ENCODE data around the gene EPB41L2. TPM values are rescaled to one million over a fixed set of nuclear protein-coding genes. Genes with fewer than 3 reads are reported as not detected.
"Not testable (repeated sequence)": the region's sequence is repeated elsewhere in the genome, so short reads cannot be mapped to it uniquely, and the experiment has no call there.

EPB41L2 gene
- total RNA-seq, 4 donors from 2014 or later: 11.6 to 24.0 (median 14.6) TPM

- H3K4me3 ChIP-seq: no peak overlapping the region
- ATAC-seq: no peak
- no peaks in the 10 kb centered on the region for H3K9me3 ChIP-seq
- TF ChIP-seq CTCF (IDR thresholded peaks at IDR 0.05 in 4 of 5, conservative IDR thresholded peaks at IDR 0.05 in 1 of 5): no peak
- TF ChIP-seq POLR2A (IDR thresholded peaks at IDR 0.05): no peak
- H3K36me3 ChIP-seq: no peaks in the 10 kb centered on the region
- H3K27ac ChIP-seq: no peak overlapping the region
- in situ Hi-C loops (cut with MboI; ENCODE audit: low sequenced_read_pairs in 4 of 4) (no loop called here), intact Hi-C loops (cut with DNase I; ENCODE audit: low total_unique reads) (no loop called here)
- no peak for DNase-seq
- no peaks in the 10 kb centered on the region for H3K4me1 ChIP-seq
- no peaks in the 10 kb centered on the region for H3K27me3 ChIP-seq
Measured at GRCh38 chr6:130922922-130923321, 140.1 kb downstream of the EPB41L2 start.

GRCh38 chr6:130920969-130921368 is 142.1 kb downstream of the EPB41L2 start:
- intact Hi-C loops (cut with DNase I; ENCODE audit: low total_unique reads): no loop called here
- H3K9me3 ChIP-seq: no peaks in the 10 kb centered on the region
- no peak for DNase-seq
- no peak for ATAC-seq
- TF ChIP-seq CTCF (IDR thresholded peaks at IDR 0.05 in 4 of 5, conservative IDR thresholded peaks at IDR 0.05 in 1 of 5) (no peak), POLR2A (IDR thresholded peaks at IDR 0.05) (no peak)
- H3K27ac ChIP-seq: no peak overlapping the region
- H3K4me3 ChIP-seq: no peak overlapping the region
- H3K4me1 ChIP-seq: no peaks in the 10 kb centered on the region
- no peaks in the 10 kb centered on the region for H3K27me3 ChIP-seq
- in situ Hi-C loops (cut with MboI; ENCODE audit: low sequenced_read_pairs in 4 of 4): no loop called here
- H3K36me3 ChIP-seq: no peaks in the 10 kb centered on the region

- in situ Hi-C loops (cut with MboI; ENCODE audit: low sequenced_read_pairs in 4 of 4): no loop called here
- DNase-seq (no peak), ATAC-seq (no peak)
- Histone ChIP-seq H3K27me3 (no peaks in the 10 kb centered on the region), H3K27ac (no peak overlapping the region), H3K9me3 (no peaks in the 10 kb centered on the region), H3K36me3 (no peaks in the 10 kb centered on the region), H3K4me3 (no peak overlapping the region), H3K4me1 (no peaks in the 10 kb centered on the region)
- no peak for TF ChIP-seq POLR2A (IDR thresholded peaks at IDR 0.05)
- no peak for TF ChIP-seq CTCF (IDR thresholded peaks at IDR 0.05 in 4 of 5, conservative IDR thresholded peaks at IDR 0.05 in 1 of 5)
- intact Hi-C loops (cut with DNase I; ENCODE audit: low total_unique reads): no loop called here
Measured at GRCh38 chr6:130918171-130918570, 144.9 kb downstream of the EPB41L2 start.

GRCh38 chr6:130915606-130916005 is 147.4 kb downstream of the EPB41L2 start:
- H3K36me3 ChIP-seq; H3K27me3 ChIP-seq; intact Hi-C loops (cut with DNase I; ENCODE audit: low total_unique reads); DNase-seq; H3K4me3 ChIP-seq; H3K9me3 ChIP-seq; H3K4me1 ChIP-seq; in situ Hi-C loops (cut with MboI; ENCODE audit: low sequenced_read_pairs in 4 of 4); H3K27ac ChIP-seq; ATAC-seq: not testable (repeated sequence)

GRCh38 chr6:130913120-130913519 is 149.9 kb downstream of the EPB41L2 start:
- DNase-seq: no peak
- no peak for TF ChIP-seq POLR2A (IDR thresholded peaks at IDR 0.05)
- TF ChIP-seq CTCF (IDR thresholded peaks at IDR 0.05 in 4 of 5, conservative IDR thresholded peaks at IDR 0.05 in 1 of 5): no peak
- Histone ChIP-seq H3K9me3 (no peaks in the 10 kb centered on the region), H3K27me3 (no peaks in the 10 kb centered on the region), H3K4me3 (no peak overlapping the region), H3K4me1 (peaks cover 3 to 4% of the 10 kb centered on the region in 2 donors), H3K36me3 (no peaks in the 10 kb centered on the region), H3K27ac (no peak overlapping the region)
- ATAC-seq: no peak
- in situ Hi-C loops (cut with MboI; ENCODE audit: low sequenced_read_pairs in 4 of 4) (no loop called here), intact Hi-C loops (cut with DNase I; ENCODE audit: low total_unique reads) (no loop called here)
